KMS-11 (cell line): ENCODE measurements around the gene HOXA13.

Source experiments
- H2AFZ ChIP-seq: fragments of 200-600 bp; sonication (generic); 2 replicates; pipeline ENCODE4 v1.6.1; 2016; ENCODE audit warnings: antibody characterized with exemption, mixed run types, low read depth
- H3K27ac ChIP-seq: fragments of 200-600 bp; sonication (generic); 2 replicates; pipeline ENCODE4 v1.6.1; 2016; ENCODE audit warnings: mild to moderate bottlenecking, mixed run types
- H3K27me3 ChIP-seq: fragments of 200-600 bp; sonication (generic); 2 replicates; pipeline ENCODE4 v1.6.1; 2017; ENCODE audit warnings: mild to moderate bottlenecking, low read depth, mixed run types, moderate library complexity; ENCODE audit not compliant: insufficient read depth
- H3K36me3 ChIP-seq: fragments of 200-600 bp; sonication (generic); 2 replicates; pipeline ENCODE4 v1.6.1; 2017; ENCODE audit warnings: mild to moderate bottlenecking, mixed run types; ENCODE audit not compliant: insufficient read depth
- H3K4me1 ChIP-seq: fragments of 200-600 bp; sonication (generic); 2 replicates; pipeline ENCODE4 v1.6.1; 2016; ENCODE audit warnings: mild to moderate bottlenecking, low read depth, mixed run types; ENCODE audit not compliant: poor library complexity, severe bottlenecking
- H3K4me2 ChIP-seq: fragments of 200-600 bp; sonication (generic); 2 replicates; pipeline ENCODE4 v1.7.0; 2016; ENCODE audit warnings: mild to moderate bottlenecking, mixed run types
- H3K4me3 ChIP-seq: fragments of 200-600 bp; sonication (generic); IDR thresholded peaks from 2 replicates; pipeline ENCODE4 v1.6.1; 2017; ENCODE audit warnings: low read depth, low read length, mixed read lengths; ENCODE audit not compliant: insufficient read depth
- H3K79me2 ChIP-seq: fragments of 200-600 bp; sonication (generic); 2 replicates; pipeline ENCODE4 v1.6.1; 2016; ENCODE audit warnings: low read depth, mixed run types; ENCODE audit not compliant: insufficient read depth
- H3K9ac ChIP-seq: fragments of 200-600 bp; sonication (generic); 2 replicates; pipeline ENCODE4 v1.6.1; 2016; ENCODE audit warnings: mild to moderate bottlenecking, mixed run types
- H4K20me1 ChIP-seq: fragments of 200-600 bp; sonication (generic); 2 replicates; pipeline ENCODE4 v1.6.1; 2016; ENCODE audit warnings: mild to moderate bottlenecking, mixed run types; ENCODE audit not compliant: insufficient read depth
- TF ChIP-seq, protein P1 (sequence below): fragments of 200-600 bp; sonication (generic); conservative IDR thresholded peaks from 2 replicates; pipeline ENCODE4 v1.6.1; 2017; ENCODE audit warnings: low read depth, mild to moderate bottlenecking, antibody characterized with exemption, low read length, moderate library complexity, mixed read lengths

The HOXA13 gene

DNA sequence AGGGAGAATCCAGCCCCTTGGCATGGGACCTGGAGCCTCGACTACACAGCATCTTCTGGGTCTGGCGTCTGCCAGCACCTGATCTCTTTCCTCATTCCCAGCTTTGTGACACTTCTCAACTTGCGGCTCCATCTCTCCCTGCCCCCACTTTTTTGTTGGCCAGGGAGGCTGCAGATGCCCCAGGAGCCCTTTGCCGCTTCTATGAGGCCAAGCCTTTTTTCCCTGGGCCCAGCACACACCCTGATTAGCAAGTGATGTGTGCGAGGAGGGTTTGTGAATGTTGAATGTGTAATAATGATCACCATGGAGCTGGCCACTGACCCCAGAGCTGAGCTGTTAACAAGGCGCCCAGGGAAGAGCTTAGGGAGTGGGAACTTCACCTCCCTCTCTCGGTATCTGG is 47.1 kb upstream of the HOXA13 start:
- no peaks in the 10 kb centered on the region for H3K36me3 ChIP-seq
- H3K27ac ChIP-seq: no peak overlapping the region
- H3K4me3 ChIP-seq: no peak overlapping the region
- no peaks in the 10 kb centered on the region for H3K4me1 ChIP-seq
- no peak overlapping the region for H3K9ac ChIP-seq
- no peak overlapping the region for H2AFZ ChIP-seq
- no peaks in the 10 kb centered on the region for H3K27me3 ChIP-seq
- H4K20me1 ChIP-seq: no peaks in the 10 kb centered on the region
- TF ChIP-seq, protein P1, sequence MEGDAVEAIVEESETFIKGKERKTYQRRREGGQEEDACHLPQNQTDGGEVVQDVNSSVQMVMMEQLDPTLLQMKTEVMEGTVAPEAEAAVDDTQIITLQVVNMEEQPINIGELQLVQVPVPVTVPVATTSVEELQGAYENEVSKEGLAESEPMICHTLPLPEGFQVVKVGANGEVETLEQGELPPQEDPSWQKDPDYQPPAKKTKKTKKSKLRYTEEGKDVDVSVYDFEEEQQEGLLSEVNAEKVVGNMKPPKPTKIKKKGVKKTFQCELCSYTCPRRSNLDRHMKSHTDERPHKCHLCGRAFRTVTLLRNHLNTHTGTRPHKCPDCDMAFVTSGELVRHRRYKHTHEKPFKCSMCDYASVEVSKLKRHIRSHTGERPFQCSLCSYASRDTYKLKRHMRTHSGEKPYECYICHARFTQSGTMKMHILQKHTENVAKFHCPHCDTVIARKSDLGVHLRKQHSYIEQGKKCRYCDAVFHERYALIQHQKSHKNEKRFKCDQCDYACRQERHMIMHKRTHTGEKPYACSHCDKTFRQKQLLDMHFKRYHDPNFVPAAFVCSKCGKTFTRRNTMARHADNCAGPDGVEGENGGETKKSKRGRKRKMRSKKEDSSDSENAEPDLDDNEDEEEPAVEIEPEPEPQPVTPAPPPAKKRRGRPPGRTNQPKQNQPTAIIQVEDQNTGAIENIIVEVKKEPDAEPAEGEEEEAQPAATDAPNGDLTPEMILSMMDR: no peak
- no peaks in the 10 kb centered on the region for H3K79me2 ChIP-seq
- H3K4me2 ChIP-seq: no peak overlapping the region

DNA sequence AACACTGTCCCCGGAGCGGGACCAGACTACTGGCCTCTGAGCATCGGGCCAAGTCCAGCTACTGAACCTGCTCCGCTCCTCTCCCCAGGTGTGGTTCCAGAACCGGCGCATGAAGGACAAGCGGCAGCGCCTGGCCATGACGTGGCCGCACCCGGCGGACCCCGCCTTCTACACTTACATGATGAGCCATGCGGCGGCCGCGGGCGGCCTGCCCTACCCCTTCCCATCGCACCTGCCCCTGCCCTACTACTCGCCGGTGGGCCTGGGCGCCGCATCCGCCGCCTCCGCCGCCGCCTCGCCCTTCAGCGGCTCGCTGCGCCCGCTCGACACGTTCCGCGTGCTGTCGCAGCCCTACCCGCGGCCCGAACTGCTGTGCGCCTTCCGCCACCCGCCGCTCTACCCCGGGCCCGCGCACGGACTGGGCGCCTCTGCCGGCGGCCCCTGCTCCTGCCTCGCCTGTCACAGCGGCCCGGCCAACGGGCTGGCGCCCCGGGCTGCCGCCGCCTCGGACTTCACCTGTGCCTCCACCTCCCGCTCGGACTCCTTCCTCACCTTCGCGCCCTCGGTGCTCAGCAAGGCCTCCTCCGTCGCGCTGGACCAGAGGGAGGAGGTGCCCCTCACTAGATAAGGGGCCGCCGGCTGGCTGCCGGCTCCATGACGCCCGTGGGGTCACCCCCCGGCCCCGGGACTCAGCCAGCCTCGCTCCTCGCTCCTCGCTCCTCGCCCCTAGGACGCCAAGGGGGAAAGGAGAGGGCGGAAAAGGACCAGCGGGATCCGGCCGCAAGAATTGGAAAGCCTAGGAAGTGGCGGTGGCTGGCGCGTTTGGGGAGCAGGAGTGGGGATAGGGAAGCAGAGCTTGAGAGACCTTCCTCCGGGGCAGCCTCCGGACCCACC is 46.2 kb upstream of the HOXA13 start:
- Histone ChIP-seq H3K36me3 (no peaks in the 10 kb centered on the region), H3K4me2 (no peak overlapping the region), H3K79me2 (no peaks in the 10 kb centered on the region), H3K9ac (no peak overlapping the region), H3K4me3 (no peak overlapping the region), H3K27me3 (no peaks in the 10 kb centered on the region), H2AFZ (no peak overlapping the region), H3K4me1 (no peaks in the 10 kb centered on the region), H3K27ac (no peak overlapping the region), H4K20me1 (no peaks in the 10 kb centered on the region)
- TF ChIP-seq, protein P1: no peak

DNA sequence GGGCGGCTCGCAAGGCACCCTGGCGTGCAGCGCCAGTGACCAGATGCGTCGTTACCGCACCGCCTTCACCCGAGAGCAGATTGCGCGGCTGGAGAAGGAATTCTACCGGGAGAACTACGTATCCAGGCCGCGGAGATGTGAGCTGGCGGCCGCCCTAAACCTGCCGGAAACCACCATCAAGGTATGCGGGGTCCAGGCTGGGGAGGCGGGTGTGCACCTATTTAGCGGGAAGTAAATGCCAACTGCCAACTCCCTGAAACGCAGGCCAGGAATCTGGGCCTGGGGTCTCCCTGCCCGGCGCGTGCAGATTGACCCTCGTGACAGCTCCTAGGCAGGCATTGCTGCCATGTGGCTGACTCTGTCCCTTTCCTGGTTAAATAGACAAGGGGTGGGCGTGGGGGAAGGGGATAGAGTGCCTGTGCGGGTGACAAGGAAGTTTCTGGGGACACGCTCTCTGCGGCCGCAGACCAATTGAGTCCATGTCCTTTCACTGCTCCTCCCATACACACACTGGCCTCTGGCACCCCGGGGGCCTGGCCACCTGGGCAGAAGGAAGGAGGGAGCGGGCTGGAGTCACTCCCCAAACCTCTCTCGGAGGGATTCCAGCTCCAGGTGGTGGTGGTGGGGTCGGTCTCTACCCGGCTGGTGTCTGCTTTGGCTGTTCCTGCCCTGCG is 45.4 kb upstream of the HOXA13 start:
- H3K9ac ChIP-seq: no peak overlapping the region
- H4K20me1 ChIP-seq: no peaks in the 10 kb centered on the region
- no peak overlapping the region for H3K4me3 ChIP-seq
- H3K79me2 ChIP-seq: no peaks in the 10 kb centered on the region
- TF ChIP-seq, protein P1: no peak
- no peak overlapping the region for H3K4me2 ChIP-seq
- no peaks in the 10 kb centered on the region; the same call in 1 of the 2 replicates for H3K27me3 ChIP-seq
- H3K36me3 ChIP-seq: no peaks in the 10 kb centered on the region
- H3K4me1 ChIP-seq: no peaks in the 10 kb centered on the region
- H3K27ac ChIP-seq: no peak overlapping the region
- H2AFZ ChIP-seq: no peak overlapping the region

DNA sequence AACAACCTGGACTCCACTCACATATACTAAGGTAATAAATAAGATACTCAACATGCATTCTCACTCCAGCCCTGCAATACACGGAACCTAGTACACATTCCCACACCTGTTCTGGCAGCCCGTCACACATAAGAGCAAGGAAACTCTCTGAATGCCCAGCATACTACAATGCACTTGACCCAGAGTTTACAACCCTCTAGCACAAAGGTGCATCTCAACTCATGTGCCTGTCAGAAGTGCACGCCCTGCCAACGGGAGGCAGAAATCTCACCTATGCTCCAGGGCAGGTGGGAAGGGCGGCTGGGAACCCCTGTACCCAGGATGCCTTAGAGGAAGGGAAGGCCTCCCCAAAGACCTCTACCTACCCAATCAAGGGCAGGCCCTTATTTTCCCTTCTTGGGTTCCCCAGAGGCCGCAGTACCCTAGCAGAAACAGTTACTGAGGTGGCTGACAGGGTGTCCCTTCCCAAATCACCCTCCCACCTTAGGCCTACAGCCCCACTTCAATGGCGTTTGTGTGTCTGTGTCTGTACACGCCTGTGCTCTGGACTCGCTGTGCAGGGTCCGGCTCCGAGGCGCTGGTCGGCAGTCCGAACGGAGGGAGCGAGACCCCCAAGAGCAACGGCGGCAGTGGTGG is 44.7 kb upstream of the HOXA13 start:
- no peaks in the 10 kb centered on the region; the same call in 1 of the 2 replicates for H3K27me3 ChIP-seq

More for the DNA sequence above, 44.7 kb upstream of the HOXA13 start:
- no peaks in the 10 kb centered on the region for H4K20me1 ChIP-seq
- TF ChIP-seq, protein P1: no peak
- no peak overlapping the region for H3K27ac ChIP-seq
- H2AFZ ChIP-seq: no peak overlapping the region
- no peak overlapping the region for H3K9ac ChIP-seq
- no peaks in the 10 kb centered on the region for H3K79me2 ChIP-seq
- no peak overlapping the region for H3K4me2 ChIP-seq
- H3K4me1 ChIP-seq: no peaks in the 10 kb centered on the region
- no peak overlapping the region for H3K4me3 ChIP-seq
- no peaks in the 10 kb centered on the region for H3K36me3 ChIP-seq
